Measurements from ENCODE around the gene OR6C70.

OR6C70 gene

DNA sequence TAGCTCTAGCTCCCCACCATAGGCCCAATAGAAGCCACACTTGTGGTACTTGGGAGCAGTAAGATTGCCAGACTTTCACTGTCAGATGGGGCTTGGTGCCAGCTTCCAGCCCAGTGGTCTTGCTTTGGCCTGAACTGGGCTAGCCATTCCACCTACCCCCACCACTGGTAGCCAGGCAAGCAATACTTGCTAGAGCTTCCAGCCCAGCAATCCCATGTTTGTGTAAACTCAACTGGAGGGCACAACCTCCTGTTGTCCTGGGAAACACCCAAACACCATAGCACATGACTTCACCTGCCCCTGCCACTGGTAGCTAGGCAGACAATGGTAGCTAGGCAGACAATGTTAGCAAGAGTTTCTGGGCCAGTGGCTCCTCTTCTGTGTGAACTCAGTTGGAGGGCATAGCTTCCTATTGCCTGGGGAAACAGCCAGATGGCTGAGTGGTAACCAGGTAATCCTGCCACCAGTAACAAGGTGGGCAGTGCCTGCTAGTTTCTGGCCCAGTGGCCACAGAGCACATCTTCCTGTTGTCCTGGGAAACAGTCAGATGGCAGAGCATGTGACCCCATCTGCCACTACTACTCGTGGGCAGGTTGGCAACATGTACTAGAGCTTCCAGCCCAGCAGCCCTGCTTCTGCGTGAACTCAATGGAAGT is 49.5 kb downstream of the OR6C70 start:
- DNase-seq (ENCODE audit: low spot score), result no peak
- FAIRE-seq, result no peak
